Omental fat pad (tissue), 4 donors: ENCODE measurements around the gene ZNF488. TPM values are rescaled to one million over a fixed set of nuclear protein-coding genes. Genes with fewer than 3 reads are reported as not detected.
A peak's percentile ranks its signal among the peaks of the same experiment; 100 is the strongest.

Experiments
- ATAC-seq: fragments of 150-250 bp; one replicate; pipeline ENCODE4 v1.9.1; 2016; ENCODE audit warnings: mild to moderate bottlenecking, moderate library complexity; ENCODE audit not compliant: low FRiP score
- DNase-seq: peaks from one replicate; pipeline ENCODE4 v3.0.0-alpha.2; 2019; ENCODE audit warnings: low spot score
- CTCF ChIP-seq, 3 donors: fragments of 450-650 bp; IDR thresholded peaks; one replicate each; pipeline ENCODE4 v1.5.1; 2016 to 2017; ENCODE audit warnings: antibody characterized with exemption in 3 of 3, mild to moderate bottlenecking in 3 of 3, moderate library complexity in 2 of 3
- total RNA-seq, 4 donors: library from RNA; depleted of rRNA; stranded (reverse); fragments of >200 nt; gene quantifications; one replicate each; pipeline ENCODE4 v1.1.0, GENCODE V29; 2016

The ZNF488 gene
- total RNA-seq, 4 donors from 2014 or later, result 0.19 to 0.25 TPM; not detected in 2

DNA sequence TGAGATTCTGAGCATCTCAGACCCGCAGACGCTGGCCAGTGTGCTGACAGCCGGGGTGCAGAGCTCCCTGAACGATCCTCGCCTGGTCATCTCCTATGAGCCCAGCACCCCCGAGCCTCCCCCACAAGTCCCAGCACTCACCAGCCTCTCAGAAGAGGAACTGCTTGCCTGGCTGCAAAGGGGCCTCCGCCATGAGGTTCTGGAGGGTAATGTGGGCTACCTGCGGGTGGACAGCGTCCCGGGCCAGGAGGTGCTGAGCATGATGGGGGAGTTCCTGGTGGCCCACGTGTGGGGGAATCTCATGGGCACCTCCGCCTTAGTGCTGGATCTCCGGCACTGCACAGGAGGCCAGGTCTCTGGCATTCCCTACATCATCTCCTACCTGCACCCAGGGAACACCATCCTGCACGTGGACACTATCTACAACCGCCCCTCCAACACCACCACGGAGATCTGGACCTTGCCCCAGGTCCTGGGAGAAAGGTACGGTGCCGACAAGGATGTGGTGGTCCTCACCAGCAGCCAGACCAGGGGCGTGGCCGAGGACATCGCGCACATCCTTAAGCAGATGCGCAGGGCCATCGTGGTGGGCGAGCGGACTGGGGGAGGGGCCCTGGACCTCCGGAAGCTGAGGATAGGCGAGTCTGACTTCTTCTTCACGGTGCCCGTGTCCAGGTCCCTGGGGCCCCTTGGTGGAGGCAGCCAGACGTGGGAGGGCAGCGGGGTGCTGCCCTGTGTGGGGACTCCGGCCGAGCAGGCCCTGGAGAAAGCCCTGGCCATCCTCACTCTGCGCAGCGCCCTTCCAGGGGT, 35.2 kb downstream of the ZNF488 start:
- DNase-seq (no peak), ATAC-seq (no peak)
- no peak for TF ChIP-seq CTCF (IDR thresholded peaks at IDR 0.05)

- ATAC-seq (no peak), DNase-seq (no peak)
- no peak for TF ChIP-seq CTCF (IDR thresholded peaks at IDR 0.05)
Measured at GRCh38 chr10:47348138-47348651, 35.9 kb downstream of the ZNF488 start, which contains the start of gene RBP3. RBP3 (plus strand) TSS chr10:47348363; CDS start chr10:47348485, 122 bp downstream.

- TF ChIP-seq CTCF (IDR thresholded peaks at IDR 0.05), result no peak
- DNase-seq (no peak), ATAC-seq (no peak)
Measured at GRCh38 chr10:47347303-47347675, 36.8 kb downstream of the ZNF488 start.

DNA sequence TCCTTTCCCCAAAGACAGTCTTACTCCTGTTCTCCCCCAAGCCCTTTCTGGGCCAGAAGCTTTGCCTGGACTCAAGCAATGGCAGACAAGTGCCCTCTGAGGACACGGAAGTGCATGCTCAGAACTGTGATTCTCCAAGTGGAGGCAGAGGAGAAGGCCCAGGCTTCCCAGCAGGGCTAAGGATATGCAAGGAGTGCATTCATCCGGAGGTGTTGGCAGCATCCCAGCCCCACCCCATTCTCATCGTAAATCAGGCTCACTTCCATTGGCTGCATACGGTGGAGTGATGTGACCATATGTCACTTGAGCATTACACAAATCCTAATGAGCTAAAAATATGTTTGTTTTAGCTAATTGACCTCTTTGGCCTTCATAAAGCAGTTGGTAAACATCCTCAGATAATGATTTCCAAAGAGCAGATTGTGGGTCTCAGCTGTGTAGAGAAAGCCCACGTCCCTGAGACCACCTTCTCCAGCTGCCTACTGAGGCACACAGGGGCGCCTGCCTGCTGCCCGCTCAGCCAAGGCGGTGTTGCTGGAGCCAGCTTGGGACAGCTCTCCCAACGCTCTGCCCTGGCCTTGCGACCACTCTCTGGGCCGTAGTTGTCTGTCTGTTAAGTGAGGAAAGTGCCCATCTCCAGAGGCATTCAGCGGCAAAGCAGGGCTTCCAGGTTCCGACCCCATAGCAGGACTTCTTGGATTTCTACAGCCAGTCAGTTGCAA, 37.4 kb downstream of the ZNF488 start:
- no peak for TF ChIP-seq CTCF (IDR thresholded peaks at IDR 0.05)
- ATAC-seq (no peak), DNase-seq (no peak)

GRCh38 chr10:47344996-47345870, 38.9 kb downstream of the ZNF488 start:
- TF ChIP-seq CTCF (IDR thresholded peaks at IDR 0.05), result no peak
- DNase-seq, result no peak
- no peak for ATAC-seq

GRCh38 chr10:47340608-47341170, 43.4 kb downstream of the ZNF488 start:
- ATAC-seq (peak; percentile 32), DNase-seq (peak; percentile 66)

More at GRCh38 chr10:47340608-47341170, 43.4 kb downstream of the ZNF488 start:
- TF ChIP-seq CTCF (IDR thresholded peaks at IDR 0.05), result peak in 2 of 3 donors; percentile 63 to 72
